Transverse colon (tissue), 4 donors: ENCODE data around the gene MTG2.

ENCODE experiments used
- EP300 ChIP-seq: sonication (generic); formaldehyde crosslinking; IDR thresholded peaks from one replicate; pipeline ENCODE4 v1.6.1; 2017; ENCODE audit warnings: antibody characterized with exemption, low read depth
- POLR2AphosphoS5 ChIP-seq, 3 donors: sonication (generic); formaldehyde crosslinking; IDR thresholded peaks; one replicate each; pipeline ENCODE4 v1.6.1; 2016; ENCODE audit warnings: antibody characterized with exemption in 3 of 3
- TF ChIP-seq, protein P1 (sequence below), 5 experiments: fragments of 200-600 bp in 3 of 5; fragments of 450-650 bp in 2 of 5; sonication (generic) in 3 of 5; IDR thresholded peaks; 1 replicate in 2 of 5; 2 replicates in 3 of 5; pipeline ENCODE4 v1.5.1; 2016 to 2017; ENCODE audit warnings: antibody characterized with exemption in 5 of 5, inconsistent platforms in 3 of 5, mild to moderate bottlenecking in 2 of 5, moderate library complexity in 1 of 5

DNA sequence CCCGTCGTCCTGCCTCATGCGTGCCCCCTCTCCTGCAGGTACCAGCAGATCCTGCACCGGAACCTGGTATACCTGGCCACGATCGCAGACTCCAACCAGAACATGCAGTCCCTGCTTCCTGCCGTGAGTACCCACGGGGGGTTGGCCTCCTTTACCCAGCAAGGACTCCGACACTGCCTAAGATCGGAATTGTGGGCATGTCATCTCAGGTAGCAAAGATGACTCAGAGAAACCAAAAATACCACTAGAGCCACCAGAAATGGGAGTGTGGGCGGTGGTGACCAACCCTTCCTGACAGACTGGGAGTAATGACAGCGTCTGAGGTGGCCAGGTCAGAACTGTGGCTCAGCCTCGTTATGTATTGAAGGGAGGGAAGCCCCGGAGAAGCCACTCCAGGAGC is 23.0 kb upstream of the MTG2 start:
- TF ChIP-seq, protein P1, sequence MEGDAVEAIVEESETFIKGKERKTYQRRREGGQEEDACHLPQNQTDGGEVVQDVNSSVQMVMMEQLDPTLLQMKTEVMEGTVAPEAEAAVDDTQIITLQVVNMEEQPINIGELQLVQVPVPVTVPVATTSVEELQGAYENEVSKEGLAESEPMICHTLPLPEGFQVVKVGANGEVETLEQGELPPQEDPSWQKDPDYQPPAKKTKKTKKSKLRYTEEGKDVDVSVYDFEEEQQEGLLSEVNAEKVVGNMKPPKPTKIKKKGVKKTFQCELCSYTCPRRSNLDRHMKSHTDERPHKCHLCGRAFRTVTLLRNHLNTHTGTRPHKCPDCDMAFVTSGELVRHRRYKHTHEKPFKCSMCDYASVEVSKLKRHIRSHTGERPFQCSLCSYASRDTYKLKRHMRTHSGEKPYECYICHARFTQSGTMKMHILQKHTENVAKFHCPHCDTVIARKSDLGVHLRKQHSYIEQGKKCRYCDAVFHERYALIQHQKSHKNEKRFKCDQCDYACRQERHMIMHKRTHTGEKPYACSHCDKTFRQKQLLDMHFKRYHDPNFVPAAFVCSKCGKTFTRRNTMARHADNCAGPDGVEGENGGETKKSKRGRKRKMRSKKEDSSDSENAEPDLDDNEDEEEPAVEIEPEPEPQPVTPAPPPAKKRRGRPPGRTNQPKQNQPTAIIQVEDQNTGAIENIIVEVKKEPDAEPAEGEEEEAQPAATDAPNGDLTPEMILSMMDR (IDR thresholded peaks at IDR 0.05): no peak
- no peak for TF ChIP-seq POLR2AphosphoS5 (IDR thresholded peaks at IDR 0.05)
- TF ChIP-seq EP300: no peak
